Body of pancreas (tissue), 4 donors: Measurements from ENCODE around the gene TMEM213.

ENCODE experiments used
- POLR2A ChIP-seq, 3 donors: fragments of 450-650 bp; IDR thresholded peaks; one replicate each; pipeline ENCODE4 v1.6.1; 2016; ENCODE audit warnings: antibody characterized with exemption in 3 of 3, mild to moderate bottlenecking in 2 of 3
- TF ChIP-seq, protein P1 (sequence below), 7 experiments: fragments of 450-650 bp in 4 of 7; fragments of 200-600 bp in 3 of 7; sonication (generic) in 3 of 7; IDR thresholded peaks; one replicate each; pipeline ENCODE4 v1.5.1; 2016 to 2019; ENCODE audit warnings: antibody characterized with exemption in 7 of 7

DNA sequence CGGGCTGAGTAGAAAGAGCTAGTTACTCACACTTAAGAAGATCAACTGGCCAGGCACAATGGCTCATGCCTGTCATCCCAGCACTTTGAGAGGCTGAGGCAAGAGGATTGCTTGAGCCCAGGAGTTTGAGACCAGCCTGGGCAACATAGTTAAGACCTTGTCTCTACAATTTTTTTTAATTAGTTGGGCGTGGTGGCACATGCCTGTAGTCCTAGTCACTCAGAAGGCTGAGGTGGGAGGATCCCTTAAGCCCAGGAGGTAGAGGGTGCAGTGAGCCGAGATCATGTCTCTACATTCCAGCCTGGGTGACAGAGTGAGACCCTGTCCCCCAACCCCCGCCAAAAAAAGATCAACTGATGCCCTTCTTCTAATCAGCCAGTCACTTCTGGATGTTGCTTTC is 74.8 kb downstream of the TMEM213 start:
- no peak for TF ChIP-seq POLR2A (IDR thresholded peaks at IDR 0.05)
- TF ChIP-seq, protein P1, sequence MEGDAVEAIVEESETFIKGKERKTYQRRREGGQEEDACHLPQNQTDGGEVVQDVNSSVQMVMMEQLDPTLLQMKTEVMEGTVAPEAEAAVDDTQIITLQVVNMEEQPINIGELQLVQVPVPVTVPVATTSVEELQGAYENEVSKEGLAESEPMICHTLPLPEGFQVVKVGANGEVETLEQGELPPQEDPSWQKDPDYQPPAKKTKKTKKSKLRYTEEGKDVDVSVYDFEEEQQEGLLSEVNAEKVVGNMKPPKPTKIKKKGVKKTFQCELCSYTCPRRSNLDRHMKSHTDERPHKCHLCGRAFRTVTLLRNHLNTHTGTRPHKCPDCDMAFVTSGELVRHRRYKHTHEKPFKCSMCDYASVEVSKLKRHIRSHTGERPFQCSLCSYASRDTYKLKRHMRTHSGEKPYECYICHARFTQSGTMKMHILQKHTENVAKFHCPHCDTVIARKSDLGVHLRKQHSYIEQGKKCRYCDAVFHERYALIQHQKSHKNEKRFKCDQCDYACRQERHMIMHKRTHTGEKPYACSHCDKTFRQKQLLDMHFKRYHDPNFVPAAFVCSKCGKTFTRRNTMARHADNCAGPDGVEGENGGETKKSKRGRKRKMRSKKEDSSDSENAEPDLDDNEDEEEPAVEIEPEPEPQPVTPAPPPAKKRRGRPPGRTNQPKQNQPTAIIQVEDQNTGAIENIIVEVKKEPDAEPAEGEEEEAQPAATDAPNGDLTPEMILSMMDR (IDR thresholded peaks at IDR 0.05), result no peak
